Neural progenitor cell (in vitro differentiated cells): ENCODE data around the gene ZNF485. TPM values are rescaled to one million over a fixed set of nuclear protein-coding genes. Genes with fewer than 3 reads are reported as not detected.
"Not testable (repeated sequence)": the region's sequence is repeated elsewhere in the genome, so short reads cannot be mapped to it uniquely, and the experiment has no call there.

Source experiments
- DNase-seq: peaks from one replicate; pipeline ENCODE4 v3.0.0-alpha.2; 2016; ENCODE audit warnings: low spot score
- H2AFZ ChIP-seq: fragments of 200-600 bp; sonication (generic); replicated peaks from 2 replicates; pipeline ENCODE4 v1.6.1; 2016; ENCODE audit warnings: antibody characterized with exemption
- H3F3A ChIP-seq: fragments of 200-600 bp; sonication (generic); 2 replicates; pipeline ENCODE4 v1.6.1; 2016; ENCODE audit warnings: antibody characterized with exemption, low read depth
- H3K27ac ChIP-seq: fragments of 200-600 bp; sonication (generic); 2 replicates; pipeline ENCODE4 v1.5.1; 2016; ENCODE audit warnings: mild to moderate bottlenecking
- H3K27me3 ChIP-seq: fragments of 200-600 bp; sonication (generic); 2 replicates; pipeline ENCODE4 v1.6.1; 2016; ENCODE audit warnings: mild to moderate bottlenecking, moderate library complexity
- H3K36me3 ChIP-seq: fragments of 200-600 bp; sonication (generic); 2 replicates; pipeline ENCODE4 v1.5.1; 2016
- H3K4me1 ChIP-seq: fragments of 200-600 bp; sonication (generic); 2 replicates; pipeline ENCODE4 v1.6.1; 2016; ENCODE audit warnings: mixed run types
- H3K4me2 ChIP-seq: fragments of 200-600 bp; sonication (generic); 2 replicates; pipeline ENCODE4 v1.6.1; 2016
- H3K4me3 ChIP-seq: fragments of 200-600 bp; sonication (generic); 2 replicates; pipeline ENCODE4 v1.5.1; 2016
- H3K79me2 ChIP-seq: fragments of 200-600 bp; sonication (generic); 2 replicates; pipeline ENCODE4 v1.6.1; 2016; ENCODE audit warnings: low read depth
- H3K9ac ChIP-seq: fragments of 200-600 bp; sonication (generic); 2 replicates; pipeline ENCODE4 v1.6.1; 2016
- H3K9me3 ChIP-seq: fragments of 200-600 bp; sonication (generic); 2 replicates; pipeline ENCODE4 v1.5.1; 2016; ENCODE audit warnings: low read depth
- H4K20me1 ChIP-seq: fragments of 200-600 bp; sonication (generic); 2 replicates; pipeline ENCODE4 v1.6.1; 2016; ENCODE audit warnings: low read depth
- H3K27ac Mint-ChIP-seq: 3 replicates; pipeline ENCODE4 v1.8.0; 2021; ENCODE audit warnings: mixed read lengths
- H3K27me3 Mint-ChIP-seq: 2 replicates; pipeline ENCODE4 v1.8.0; 2022; ENCODE audit warnings: low read depth, mild to moderate bottlenecking, inconsistent platforms, moderate library complexity, mixed read lengths; ENCODE audit not compliant: insufficient read depth
- H3K36me3 Mint-ChIP-seq: 3 replicates; pipeline ENCODE4 v1.8.0; 2021; ENCODE audit warnings: mixed read lengths
- H3K4me1 Mint-ChIP-seq: 3 replicates; pipeline ENCODE4 v1.8.0; 2021; ENCODE audit warnings: mixed read lengths
- H3K4me3 Mint-ChIP-seq: 3 replicates; pipeline ENCODE4 v1.8.0; 2021; ENCODE audit warnings: mild to moderate bottlenecking, moderate library complexity, mixed read lengths
- H3K9me3 Mint-ChIP-seq: 3 replicates; pipeline ENCODE4 v1.8.0; 2020; ENCODE audit warnings: mixed read lengths
- EZH2 ChIP-seq: fragments of 200-600 bp; sonication (generic); IDR thresholded peaks from 2 replicates; pipeline ENCODE4 v1.6.1; 2017; ENCODE audit warnings: antibody characterized with exemption, mild to moderate bottlenecking, moderate library complexity
- EZH2phosphoT487 ChIP-seq: fragments of 200-600 bp; sonication (generic); IDR thresholded peaks from 2 replicates; pipeline ENCODE4 v1.6.1; 2017; ENCODE audit warnings: antibody characterized with exemption
- total RNA-seq: library from RNA; depleted of rRNA; stranded (reverse); fragments of >200 nt; gene quantifications from 2 replicates; pipeline ENCODE4 v1.2.3, GENCODE V29; 2015; ENCODE audit warnings: low replicate concordance
- TF ChIP-seq, protein P1 (sequence below): fragments of 200-600 bp; sonication (generic); IDR thresholded peaks from 2 replicates; pipeline ENCODE4 v1.5.1; 2017; ENCODE audit warnings: antibody characterized with exemption, mild to moderate bottlenecking

ZNF485 gene
- total RNA-seq, 1 donor from 2014 or later, result 4.7 TPM

DNA sequence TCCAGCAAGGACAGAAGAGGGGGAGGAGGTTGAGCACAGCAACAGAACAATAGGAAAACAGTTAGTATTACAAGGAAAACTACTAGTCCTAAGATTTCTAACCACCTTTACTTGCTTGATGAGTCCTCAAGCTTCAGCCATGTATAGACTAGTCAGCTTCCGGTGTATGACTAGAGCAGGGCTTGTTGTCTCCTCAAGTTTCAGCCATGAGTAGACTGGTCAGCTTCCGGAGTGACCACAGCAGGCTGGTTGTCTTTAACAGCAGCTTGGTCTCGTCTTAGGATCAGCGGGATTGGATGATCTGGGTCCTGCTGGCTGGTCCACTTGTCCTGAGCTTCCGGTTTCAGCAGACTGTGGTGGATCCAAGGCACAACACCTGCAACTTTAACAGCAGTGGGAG, 21.2 kb upstream of the ZNF485 start:
- Histone ChIP-seq H3K4me2 (no peak overlapping the region), H2AFZ (no peak overlapping the region), H3K36me3 (no peaks in the 10 kb centered on the region), H3F3A (no peaks in the 10 kb centered on the region), H3K9me3 (no peaks in the 10 kb centered on the region), H3K79me2 (no peaks in the 10 kb centered on the region), H3K4me1 (no peaks in the 10 kb centered on the region), H3K27ac (no peak overlapping the region), H4K20me1 (no peaks in the 10 kb centered on the region), H3K4me3 (no peak overlapping the region), H3K27me3 (peaks cover 5% of the 10 kb centered on the region), H3K9ac (no peak overlapping the region)
- TF ChIP-seq EZH2, result no peak
- no peak for TF ChIP-seq EZH2phosphoT487
- TF ChIP-seq, protein P1, sequence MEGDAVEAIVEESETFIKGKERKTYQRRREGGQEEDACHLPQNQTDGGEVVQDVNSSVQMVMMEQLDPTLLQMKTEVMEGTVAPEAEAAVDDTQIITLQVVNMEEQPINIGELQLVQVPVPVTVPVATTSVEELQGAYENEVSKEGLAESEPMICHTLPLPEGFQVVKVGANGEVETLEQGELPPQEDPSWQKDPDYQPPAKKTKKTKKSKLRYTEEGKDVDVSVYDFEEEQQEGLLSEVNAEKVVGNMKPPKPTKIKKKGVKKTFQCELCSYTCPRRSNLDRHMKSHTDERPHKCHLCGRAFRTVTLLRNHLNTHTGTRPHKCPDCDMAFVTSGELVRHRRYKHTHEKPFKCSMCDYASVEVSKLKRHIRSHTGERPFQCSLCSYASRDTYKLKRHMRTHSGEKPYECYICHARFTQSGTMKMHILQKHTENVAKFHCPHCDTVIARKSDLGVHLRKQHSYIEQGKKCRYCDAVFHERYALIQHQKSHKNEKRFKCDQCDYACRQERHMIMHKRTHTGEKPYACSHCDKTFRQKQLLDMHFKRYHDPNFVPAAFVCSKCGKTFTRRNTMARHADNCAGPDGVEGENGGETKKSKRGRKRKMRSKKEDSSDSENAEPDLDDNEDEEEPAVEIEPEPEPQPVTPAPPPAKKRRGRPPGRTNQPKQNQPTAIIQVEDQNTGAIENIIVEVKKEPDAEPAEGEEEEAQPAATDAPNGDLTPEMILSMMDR, result no peak
- Mint-ChIP-seq H3K9me3 (no peaks in the 10 kb centered on the region), H3K27ac (no peak overlapping the region), H3K4me3 (no peak overlapping the region), H3K36me3 (no peaks in the 10 kb centered on the region), H3K4me1 (no peaks in the 10 kb centered on the region), H3K27me3 (peaks cover 2% of the 10 kb centered on the region)
- DNase-seq, result no peak

DNA sequence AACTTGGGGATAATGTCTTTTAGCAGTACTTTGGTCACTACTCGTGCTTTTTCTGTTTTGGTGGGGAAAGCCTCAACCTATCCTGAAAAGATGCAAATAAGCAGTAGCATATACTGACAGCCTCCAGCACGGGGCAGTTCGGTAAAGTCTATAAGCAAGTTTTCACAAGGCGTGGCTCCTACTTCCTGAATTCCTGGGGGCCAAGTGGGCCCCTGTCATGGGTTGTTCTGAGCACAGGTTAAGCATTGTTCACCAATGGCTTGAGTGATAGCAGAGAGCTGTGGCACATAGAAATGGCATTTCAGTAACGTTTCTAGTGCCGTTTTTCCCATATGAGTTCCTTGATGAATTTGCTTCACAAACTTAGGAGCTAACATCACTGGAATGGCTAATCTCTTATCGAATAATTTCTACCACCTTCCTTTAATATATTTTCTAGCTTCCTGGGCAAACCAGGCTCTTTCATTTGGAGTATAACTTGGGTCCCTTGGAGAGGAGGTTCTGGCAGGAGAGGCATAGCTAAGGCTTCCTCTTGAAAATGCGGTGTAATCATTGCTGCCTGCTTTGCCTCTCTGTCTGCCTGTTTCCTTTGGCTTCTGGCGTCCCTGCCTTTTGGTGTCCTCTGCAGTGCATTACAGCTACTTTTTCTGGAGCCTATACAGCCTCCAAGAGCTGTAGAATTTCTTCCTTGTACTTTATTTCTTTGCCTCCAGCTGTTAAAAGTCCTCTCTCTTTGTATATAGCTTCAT, 20.1 kb upstream of the ZNF485 start:
- Histone ChIP-seq H2AFZ (no peak overlapping the region), H3K4me2 (no peak overlapping the region), H3K27ac (no peak overlapping the region), H3K27me3 (peaks cover 5% of the 10 kb centered on the region), H3K4me1 (no peaks in the 10 kb centered on the region), H3F3A (no peaks in the 10 kb centered on the region), H4K20me1 (no peaks in the 10 kb centered on the region), H3K79me2 (no peaks in the 10 kb centered on the region), H3K36me3 (no peaks in the 10 kb centered on the region), H3K9ac (no peak overlapping the region), H3K9me3 (no peaks in the 10 kb centered on the region), H3K4me3 (no peak overlapping the region)
- H3K9me3 Mint-ChIP-seq, result no peaks in the 10 kb centered on the region
- H3K4me3 Mint-ChIP-seq, result no peak overlapping the region
- H3K36me3 Mint-ChIP-seq, result no peaks in the 10 kb centered on the region
- H3K27ac Mint-ChIP-seq, result no peak overlapping the region
- TF ChIP-seq EZH2phosphoT487 (no peak), EZH2 (no peak)
- TF ChIP-seq, protein P1, result no peak
- H3K27me3 Mint-ChIP-seq, result peaks cover 2% of the 10 kb centered on the region
- DNase-seq, result no peak
- no peaks in the 10 kb centered on the region for H3K4me1 Mint-ChIP-seq

DNA sequence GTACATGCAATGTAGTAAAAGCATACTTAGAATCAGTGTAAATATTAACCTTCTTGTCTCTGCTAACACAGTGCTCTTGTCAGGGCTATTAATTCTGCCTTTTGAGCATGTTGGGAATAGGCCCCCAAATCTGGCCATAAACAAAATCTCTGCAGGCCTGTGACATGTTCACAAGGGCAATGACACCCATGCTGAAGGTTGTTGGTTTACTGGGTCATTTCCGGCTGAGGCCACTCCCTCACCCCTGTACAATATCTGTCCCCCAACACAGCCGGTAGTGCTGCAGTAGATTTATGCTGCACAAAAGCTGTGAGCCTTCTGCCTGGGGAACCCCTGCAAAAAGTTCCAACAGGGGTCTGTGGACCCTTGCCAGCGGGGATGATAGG, 19.5 kb upstream of the ZNF485 start:
- not testable (repeated sequence) for H3K79me2 ChIP-seq, H3K36me3 Mint-ChIP-seq, H2AFZ ChIP-seq, H3F3A ChIP-seq, H3K9me3 ChIP-seq, H4K20me1 ChIP-seq, H3K4me3 ChIP-seq, H3K27ac Mint-ChIP-seq, H3K36me3 ChIP-seq, H3K27me3 Mint-ChIP-seq, H3K4me1 ChIP-seq, H3K9ac ChIP-seq, DNase-seq, H3K4me2 ChIP-seq, H3K9me3 Mint-ChIP-seq, H3K27ac ChIP-seq, H3K4me3 Mint-ChIP-seq, H3K27me3 ChIP-seq, H3K4me1 Mint-ChIP-seq

DNA sequence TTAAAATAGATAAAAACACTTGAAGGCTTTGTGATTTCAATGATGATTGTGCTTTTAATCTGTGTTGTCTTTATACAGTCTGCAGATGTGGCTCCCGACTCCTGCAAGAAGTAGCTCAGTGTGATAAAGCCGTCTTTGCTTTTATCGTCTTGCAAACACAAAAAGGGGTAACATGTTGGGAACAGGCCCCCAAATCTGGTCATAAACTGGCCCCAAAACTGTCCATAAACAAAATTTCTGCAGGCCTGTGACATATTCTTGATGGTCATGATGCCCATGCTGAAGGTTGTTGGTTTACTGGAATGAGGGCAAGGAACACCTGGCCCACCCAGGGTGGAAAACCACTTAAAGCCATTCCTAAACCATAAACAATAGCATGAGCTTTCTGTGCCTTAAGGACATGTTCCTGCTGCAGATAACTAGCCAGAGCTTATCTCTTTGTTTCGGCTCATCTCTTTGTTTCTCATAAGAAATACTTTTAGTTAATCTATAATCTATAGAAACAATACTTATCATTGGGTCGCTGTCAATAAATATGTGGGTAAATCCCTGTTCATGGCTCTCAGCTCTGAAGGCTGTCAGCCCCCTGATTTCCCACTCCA, 14.8 kb upstream of the ZNF485 start:
- H3K27me3 ChIP-seq, result no peaks in the 10 kb centered on the region
- H3K4me3 ChIP-seq, result no peak overlapping the region
- no peak overlapping the region for H3K4me3 Mint-ChIP-seq
- H2AFZ ChIP-seq, result no peak overlapping the region
- H3K9me3 ChIP-seq, result no peaks in the 10 kb centered on the region
- no peak overlapping the region for H3K4me2 ChIP-seq
- H3K9ac ChIP-seq, result no peak overlapping the region
- no peaks in the 10 kb centered on the region for H4K20me1 ChIP-seq
- no peaks in the 10 kb centered on the region for H3K36me3 Mint-ChIP-seq
- H3K4me1 ChIP-seq, result no peaks in the 10 kb centered on the region
- H3K9me3 Mint-ChIP-seq, result peaks cover 7% of the 10 kb centered on the region
- no peak for DNase-seq
- H3K36me3 ChIP-seq, result no peaks in the 10 kb centered on the region
- no peak overlapping the region for H3K27ac Mint-ChIP-seq
- H3K79me2 ChIP-seq, result no peaks in the 10 kb centered on the region
- peaks cover 4% of the 10 kb centered on the region for H3K27me3 Mint-ChIP-seq
- H3K27ac ChIP-seq, result no peak overlapping the region
- H3K4me1 Mint-ChIP-seq, result peaks cover 9% of the 10 kb centered on the region
- TF ChIP-seq, protein P1, result no peak
- TF ChIP-seq EZH2phosphoT487, result no peak
- TF ChIP-seq EZH2, result no peak
- no peaks in the 10 kb centered on the region for H3F3A ChIP-seq
